NB4 (cell line): ENCODE measurements around the gene PDCD1LG2.

Source experiments
- CTCF ChIP-seq: IDR thresholded peaks from one replicate; pipeline ENCODE4 v1.5.1; 2012; ENCODE audit warnings: low read depth, low read length
- MAX ChIP-seq: IDR thresholded peaks from 2 replicates; pipeline ENCODE4 v1.6.1; 2011; ENCODE audit warnings: low read depth, low read length
- POLR2A ChIP-seq: IDR thresholded peaks from 2 replicates; pipeline ENCODE4 v1.6.1; 2011; ENCODE audit warnings: mild to moderate bottlenecking; ENCODE audit not compliant: insufficient read length; ENCODE audit errors: extremely low read depth

- TF ChIP-seq CTCF: no peak
- no peak for TF ChIP-seq POLR2A
- TF ChIP-seq MAX: no peak
Observed at GRCh38 chr9:5620494-5620893, 110.2 kb downstream of the PDCD1LG2 start.
